ENCODE data around the gene ORC6. TPM values are rescaled to one million over a fixed set of nuclear protein-coding genes. Genes with fewer than 3 reads are reported as not detected.
"Not testable (repeated sequence)": the region's sequence is repeated elsewhere in the genome, so short reads cannot be mapped to it uniquely, and the experiment has no call there.

The ORC6 gene
- 0.65 TPM for total RNA-seq

DNA sequence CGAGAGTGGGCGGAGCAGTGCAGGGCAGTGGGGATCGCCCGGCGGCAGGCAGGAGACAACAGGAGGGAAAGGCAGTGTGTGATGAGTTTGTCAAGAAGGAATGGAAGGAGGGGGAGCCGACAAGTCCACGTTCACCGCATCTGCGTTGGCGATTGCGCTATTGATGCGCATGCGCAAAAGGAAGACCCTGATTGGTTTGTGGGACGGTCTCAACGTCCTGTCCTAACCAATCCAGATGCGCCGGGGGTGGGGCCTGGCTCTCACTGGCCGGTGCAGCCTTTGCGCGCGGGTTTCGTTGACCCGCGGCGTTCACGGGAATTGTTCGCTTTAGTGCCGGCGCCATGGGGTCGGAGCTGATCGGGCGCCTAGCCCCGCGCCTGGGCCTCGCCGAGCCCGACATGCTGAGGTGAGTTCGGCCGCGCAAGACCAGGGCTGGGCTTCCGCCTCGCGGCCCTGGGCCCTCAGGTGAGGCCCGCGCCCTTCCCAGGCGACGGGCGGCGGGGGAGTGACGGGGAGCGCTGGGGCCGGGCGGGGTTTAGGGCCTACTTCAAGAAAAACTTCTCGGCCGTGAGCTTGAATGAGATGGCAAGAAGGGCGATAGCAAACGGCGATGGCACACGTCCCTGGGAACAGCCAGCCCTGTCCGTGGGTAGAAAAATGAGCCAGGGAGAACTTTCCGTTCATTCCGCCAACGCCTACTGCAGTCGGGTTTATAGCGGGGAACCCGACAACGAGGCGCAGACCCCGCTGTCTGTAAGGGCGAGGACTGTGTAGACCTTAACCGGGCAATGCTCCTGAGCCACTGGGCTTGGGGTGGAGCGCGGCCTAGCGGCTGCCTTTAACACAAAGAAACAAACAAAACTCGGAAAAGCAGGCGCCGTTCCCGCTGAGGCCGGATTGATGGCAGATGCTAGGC lies at the start of gene ORC6:
TSS of gene ORC6 (plus strand) at position 295 of the 916 bp plus-strand sequence. CDS start at position 342, 47 bp downstream.
- DNase-seq (ENCODE audit: low spot score), result peak; percentile 97
- ATAC-seq, result peak; percentile 87

DNA sequence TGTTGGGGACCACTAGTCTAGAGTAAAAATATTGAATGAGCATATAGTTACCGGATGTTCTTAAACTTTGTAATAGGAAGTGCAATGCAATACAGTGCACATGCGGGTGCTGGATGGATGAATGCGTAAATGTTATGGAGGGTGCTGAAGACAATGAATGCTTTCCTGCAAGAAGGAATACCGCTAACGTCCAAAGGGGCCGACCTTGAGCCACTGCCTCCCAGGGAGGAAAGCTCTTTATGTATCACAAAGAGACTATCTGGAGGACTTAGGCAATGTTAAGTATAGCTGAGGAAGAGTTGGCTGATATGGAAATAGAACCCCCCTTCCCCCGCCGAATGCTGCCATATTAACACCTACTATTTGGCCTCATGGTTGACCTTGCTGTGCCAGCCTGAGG lies 40.8 kb upstream of the ORC6 start:
- DNase-seq (ENCODE audit: low spot score) (no peak), ATAC-seq (no peak)

DNA sequence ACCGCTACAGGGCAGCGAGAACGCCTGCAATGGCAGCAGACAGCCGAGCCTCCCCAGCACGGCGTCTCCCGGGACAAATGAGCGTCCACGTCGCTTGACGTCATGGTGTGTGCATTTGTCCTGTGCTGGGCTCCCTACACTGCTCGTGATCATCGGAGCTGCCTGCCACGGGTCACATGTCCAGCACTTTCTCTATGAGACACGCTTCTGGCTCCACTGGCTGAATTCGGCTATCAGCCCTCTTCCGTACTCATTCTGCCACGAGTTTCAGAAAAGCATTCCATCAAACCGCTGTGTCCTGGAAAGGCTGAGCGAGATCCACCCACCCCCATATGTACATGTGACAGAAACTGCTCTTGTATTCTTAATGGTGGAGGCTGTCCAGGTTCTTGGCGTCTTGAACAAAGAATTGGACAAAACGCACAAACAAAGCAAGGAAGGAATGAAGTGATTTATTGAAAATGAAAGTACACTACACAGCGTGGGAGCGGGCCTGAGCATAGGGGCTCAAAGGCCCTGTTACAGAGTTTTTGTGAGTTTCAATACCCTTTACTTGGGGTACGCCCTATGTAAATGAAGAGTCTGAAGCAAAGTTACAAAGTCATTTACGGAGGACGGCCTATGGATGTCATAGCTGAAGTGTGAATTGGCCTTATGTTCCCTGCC lies 39.7 kb upstream of the ORC6 start:
- DNase-seq (ENCODE audit: low spot score), result no peak
- ATAC-seq, result no peak

GRCh38 chr16:46650254-46650623 lies 39.2 kb upstream of the ORC6 start:
- ATAC-seq, result no peak
- no peak for DNase-seq (ENCODE audit: low spot score)

DNA sequence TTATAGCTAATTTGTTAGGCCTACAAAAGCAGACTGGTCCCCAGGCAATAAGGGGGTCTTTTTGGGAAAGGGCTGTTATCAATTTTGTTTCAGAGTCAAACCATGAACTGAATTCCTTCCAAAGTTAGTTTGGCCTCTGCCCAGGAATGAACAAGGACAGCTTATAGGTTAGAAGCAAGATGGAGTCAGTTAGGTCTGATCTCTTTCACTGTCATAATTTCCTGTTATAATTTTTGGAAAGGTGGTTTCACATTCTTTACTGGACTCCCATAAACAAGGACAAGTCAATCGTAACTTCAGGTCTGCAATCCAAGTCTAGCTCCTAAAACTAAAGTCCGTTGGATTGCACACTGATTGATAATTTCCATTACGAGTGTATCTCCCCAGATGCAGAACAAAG lies 38.2 kb upstream of the ORC6 start:
- ATAC-seq (no peak), DNase-seq (ENCODE audit: low spot score) (no peak)

DNA sequence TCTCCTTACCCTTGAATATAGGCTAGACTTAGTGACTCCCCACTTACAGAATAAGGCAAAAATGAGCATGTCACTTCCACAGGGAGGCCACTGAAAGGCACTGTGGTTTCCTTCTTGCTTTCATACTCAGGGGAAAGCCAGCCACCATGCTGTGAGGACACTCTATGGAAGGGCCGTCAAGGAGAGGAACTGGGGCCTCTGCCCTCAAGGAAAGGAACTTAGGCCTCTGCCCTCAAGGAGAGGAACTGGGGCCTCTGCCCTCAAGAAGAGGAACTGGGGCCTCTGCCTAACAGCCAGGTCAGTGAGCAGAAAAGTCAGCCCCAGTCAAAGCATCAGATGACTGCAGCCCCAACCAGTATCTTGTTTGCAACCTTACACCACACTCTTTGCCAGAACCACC lies 30.5 kb upstream of the ORC6 start:
- peak; percentile 70 for ATAC-seq
- DNase-seq (ENCODE audit: low spot score), result no peak

DNA sequence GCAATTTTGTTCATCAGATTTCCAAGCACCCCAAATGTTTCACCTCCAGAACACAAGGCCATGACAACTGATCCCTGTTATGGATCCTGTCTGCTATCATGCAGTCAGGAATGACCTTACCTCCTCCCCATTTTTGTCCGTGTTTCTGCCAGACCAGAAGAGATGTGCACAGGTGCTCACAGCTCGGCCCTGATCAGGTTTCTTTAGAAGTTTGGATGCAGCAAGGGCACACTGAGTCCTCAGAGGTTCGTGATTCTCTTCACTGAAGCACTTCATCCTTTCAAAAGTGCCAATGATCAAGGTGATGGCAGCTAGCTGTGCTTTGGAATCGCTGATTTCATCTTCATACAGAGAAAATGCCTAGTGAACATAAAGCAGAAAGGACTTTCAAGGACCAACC lies 27.3 kb upstream of the ORC6 start:
- ATAC-seq (no peak), DNase-seq (ENCODE audit: low spot score) (no peak)

- DNase-seq (ENCODE audit: low spot score), result no peak
- ATAC-seq, result peak; percentile 96
Measured at GRCh38 chr16:46673320-46674013, 16.0 kb upstream of the ORC6 start.

DNA sequence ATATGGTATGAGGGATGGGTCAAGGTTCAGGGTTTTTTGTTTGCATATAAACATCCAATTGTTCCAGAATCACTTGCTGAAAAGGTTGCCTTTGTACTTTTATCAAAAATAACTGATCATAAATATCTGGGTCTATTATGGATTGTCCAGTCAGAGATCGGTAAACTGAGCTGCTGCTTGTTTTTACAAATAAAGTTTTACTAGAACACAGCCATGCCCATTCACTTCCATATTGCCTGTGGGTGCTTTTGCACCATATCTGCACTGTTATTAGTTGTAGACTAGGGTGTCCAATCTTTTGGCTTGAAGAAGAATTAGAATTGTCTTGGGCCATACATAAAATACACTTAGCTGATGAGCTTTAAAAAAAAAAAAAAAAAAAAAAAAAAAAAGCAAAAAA lies 11.5 kb upstream of the ORC6 start:
- not testable (repeated sequence) for DNase-seq (ENCODE audit: low spot score); ATAC-seq

DNA sequence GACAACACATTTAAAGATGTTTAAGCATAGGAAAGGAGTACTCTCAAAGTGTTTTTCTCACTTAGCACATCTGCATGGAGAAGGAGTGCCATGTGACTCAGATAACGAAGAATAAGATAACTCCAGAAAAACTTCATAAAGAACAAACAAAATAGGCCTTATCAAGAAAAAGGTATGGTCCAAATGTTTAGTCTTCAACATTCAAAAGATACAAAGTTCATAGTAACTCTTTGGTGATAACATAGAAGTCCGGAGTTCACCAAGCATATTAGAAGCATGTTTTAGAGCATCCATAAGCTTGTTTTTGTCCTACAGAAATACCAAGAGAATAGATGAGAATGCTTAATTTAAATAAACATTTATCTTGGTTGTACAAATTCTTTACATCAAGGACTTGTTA lies 7.6 kb upstream of the ORC6 start:
- DNase-seq (ENCODE audit: low spot score); ATAC-seq: not testable (repeated sequence)

DNA sequence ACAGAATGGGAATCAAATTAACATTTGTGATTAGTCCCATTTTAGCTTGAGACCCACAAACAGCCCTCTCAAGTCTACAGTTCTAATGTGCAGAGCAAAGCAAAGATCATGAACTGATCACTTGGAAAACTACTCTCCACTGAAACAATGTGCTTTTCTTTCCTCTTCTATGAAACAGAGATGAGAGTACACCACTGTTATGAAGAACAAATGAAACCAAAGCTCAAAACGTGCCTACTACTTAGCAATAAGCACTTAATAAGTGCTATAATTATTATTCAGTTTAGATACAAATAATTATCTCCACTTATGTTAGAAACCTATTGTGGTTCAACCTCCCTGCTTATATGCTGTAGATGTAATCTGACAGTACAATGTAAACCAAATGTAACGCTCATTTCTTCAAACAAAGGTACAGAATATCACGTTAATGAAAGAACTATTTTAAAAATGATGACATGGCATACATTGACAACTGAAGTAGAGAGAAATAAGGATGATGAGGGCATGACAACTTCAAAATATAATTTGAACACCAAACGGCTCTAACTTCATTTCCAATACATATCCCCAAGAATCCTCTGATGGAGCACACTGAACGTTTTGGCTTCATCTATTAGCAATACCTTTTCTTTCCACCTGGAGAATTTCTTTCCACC lies 2.5 kb upstream of the ORC6 start:
- no peak for DNase-seq (ENCODE audit: low spot score)
- ATAC-seq, result no peak

GRCh38 chr16:46687486-46687885 lies 2.0 kb upstream of the ORC6 start:
- DNase-seq (ENCODE audit: low spot score) (no peak), ATAC-seq (no peak)

DNA sequence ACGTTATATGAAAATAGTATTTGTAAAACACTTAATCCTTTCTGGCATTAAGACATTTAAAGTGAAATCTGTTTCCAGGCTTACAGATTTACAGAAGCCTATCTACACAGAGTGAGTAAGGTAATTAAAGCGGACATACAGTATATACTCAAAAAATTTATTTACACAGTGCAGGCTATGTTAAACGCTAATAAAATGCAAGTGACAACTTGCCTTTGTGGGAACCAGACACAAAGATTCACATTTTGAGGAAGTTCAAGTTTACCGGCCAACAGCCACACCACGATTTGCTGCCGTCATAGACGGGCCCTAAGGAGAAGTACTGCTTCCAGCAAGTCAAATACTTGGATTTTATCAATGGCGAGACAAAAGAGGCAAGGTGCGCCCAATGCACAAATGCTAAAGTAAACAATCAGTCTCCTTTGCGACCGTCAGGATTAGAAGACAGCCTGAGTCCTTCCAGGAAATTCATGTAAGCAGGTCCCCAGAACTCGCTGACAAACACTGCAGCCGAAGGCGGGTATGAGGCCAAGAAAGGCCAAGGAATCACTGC lies 1.3 kb upstream of the ORC6 start:
- DNase-seq (ENCODE audit: low spot score), result no peak
- ATAC-seq, result no peak

DNA sequence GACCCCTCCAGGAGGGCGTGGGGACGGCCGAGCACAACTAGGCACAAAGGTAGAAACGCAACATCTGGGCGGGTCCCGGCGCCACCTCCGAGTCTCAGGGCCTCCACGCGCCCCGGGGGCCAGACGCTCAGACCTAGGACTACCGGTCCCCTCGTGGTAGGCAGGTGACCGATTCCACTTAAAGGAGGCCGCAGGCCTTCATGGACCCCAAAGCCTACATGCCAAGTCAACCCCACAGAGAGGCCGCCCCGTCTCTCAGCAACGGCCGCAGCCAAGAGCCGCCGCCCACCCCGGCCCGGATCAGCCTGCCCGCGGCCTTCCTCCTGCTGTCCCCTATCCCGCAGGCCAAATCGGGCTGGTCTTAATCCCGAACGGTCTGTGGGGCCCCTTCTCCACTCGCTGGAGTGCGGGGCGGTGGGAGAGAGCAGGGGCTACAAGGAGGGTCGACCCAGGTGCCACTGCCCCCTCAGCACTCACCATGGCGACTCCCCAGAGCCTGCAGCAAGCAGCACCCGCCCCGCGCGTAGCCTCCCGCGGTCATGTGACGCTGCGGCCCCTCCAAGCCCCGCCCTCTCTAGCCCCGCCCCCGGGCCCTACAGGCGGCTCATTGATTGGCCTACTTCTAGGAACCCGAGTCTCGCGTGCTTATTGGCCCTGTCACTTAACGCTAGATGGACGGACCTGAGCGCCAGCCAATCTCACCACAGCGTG lies 650 bp upstream of the ORC6 start, which contains the start of gene VPS35:
TSS of gene VPS35 (minus strand) at position 525 of the 711 bp plus-strand sequence. CDS start at position 480, 45 bp downstream.
- DNase-seq (ENCODE audit: low spot score) (peak; percentile 100), ATAC-seq (peak; percentile 93)

- DNase-seq (ENCODE audit: low spot score) (no peak), ATAC-seq (no peak)
Measured at GRCh38 chr16:46690281-46691178, 1.1 kb downstream of the ORC6 start.

DNA sequence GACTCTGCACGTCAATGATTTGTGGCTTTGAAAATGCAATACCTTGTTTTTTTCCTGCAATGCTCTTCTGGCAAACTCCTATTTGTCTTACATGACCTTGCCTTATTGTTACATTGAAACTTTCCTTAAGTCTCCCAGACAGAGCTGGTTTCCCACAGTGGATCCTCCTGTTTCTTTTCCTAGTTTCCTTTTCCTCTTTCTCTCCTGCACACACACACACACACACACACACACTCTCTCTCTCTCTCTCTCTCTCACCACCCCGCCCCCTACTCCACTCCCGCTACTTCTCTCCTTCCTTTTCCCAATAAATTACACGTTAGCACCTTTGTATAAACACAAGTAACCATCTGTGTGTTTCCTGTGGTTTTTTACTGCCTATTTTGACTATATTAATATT lies 2.3 kb downstream of the ORC6 start:
- DNase-seq (ENCODE audit: low spot score), result no peak

GRCh38 chr16:46693598-46693997 lies 4.1 kb downstream of the ORC6 start:
- DNase-seq (ENCODE audit: low spot score) (no peak), ATAC-seq (no peak)

More for the DNA sequence above, 2.3 kb downstream of the ORC6 start:
- no peak for ATAC-seq

DNA sequence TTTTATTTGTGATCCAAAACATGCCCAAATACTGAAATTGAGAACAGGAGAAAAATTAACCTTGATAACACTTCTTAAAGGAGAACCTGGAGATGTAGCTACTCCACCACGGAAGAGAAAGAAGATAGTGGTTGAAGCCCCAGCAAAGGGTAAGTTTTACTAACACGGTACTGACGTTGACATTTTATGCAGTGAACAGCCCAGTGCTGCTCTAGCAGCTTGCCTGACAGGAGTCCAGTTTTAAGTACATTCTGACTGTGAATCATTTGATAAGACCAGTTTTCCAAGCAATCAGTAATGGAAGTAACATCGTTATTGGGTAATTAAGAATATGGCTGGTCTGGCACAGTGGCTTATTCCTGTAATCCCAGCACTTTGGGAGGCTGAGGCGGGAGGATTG lies 6.5 kb downstream of the ORC6 start:
- ATAC-seq, result no peak
- no peak for DNase-seq (ENCODE audit: low spot score)

DNA sequence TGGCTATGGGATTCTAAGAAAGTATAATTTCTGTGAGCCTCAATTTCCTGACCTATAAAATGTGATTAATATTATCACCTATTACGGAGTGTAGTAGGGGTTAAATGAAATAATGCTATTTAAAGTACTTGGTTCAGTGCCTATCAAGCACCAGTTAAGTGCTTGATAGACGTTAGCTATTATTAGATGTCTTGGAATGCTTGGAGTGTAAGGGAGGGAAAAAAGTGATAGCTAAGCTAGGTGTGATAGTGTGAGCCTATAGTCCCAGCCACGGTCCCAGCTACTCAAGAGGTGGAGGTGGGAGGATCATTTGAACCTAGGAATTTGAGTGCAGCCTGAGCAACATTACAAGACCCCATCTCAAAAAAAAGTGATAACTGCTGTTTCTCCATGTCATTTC lies 7.5 kb downstream of the ORC6 start:
- ATAC-seq (no peak), DNase-seq (ENCODE audit: low spot score) (no peak)

All from left lobe of liver (tissue), 2 donors.